ENCODE data around the gene SLC22A2.

SLC22A2 gene

DNA sequence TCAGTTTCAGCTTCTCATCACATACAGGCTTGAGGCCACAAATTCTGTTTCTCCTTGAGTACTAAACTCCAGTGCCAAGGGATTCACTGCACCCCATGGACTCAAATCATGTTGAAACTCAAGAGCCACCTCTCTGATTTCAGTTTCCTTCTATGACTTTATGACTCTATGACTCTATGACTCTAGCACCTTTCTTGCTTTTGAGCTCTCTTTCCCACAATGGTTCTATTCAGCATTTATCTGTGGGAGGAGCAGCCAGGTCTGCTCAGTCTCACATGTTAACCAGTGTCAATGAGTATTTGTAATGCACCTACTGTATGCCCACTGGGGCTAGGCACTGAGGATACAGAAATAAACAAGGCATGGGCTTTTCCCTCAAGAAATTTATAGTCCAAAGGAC lies 14.6 kb upstream of the SLC22A2 start:
- DNase-seq = no peak

DNA sequence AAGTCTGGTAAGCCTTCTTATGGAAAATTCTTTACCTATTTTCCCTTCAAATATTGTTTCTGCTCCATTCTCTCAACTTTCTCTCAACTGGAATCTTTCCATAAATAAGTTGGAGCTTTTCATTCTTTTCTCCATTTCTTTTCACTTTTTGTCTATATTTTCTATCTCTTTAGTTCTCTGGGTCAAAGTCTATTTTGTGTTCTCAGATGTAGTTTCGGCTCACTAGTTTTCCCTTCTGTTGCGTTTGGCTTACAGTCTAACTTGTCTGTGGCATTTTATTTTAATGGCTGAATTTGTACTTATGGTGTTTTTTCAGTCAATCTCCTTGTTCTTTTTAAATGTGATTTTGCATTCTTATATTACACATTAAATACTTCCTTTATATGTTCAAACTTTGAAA lies 14.1 kb upstream of the SLC22A2 start:
- DNase-seq = no peak

DNA sequence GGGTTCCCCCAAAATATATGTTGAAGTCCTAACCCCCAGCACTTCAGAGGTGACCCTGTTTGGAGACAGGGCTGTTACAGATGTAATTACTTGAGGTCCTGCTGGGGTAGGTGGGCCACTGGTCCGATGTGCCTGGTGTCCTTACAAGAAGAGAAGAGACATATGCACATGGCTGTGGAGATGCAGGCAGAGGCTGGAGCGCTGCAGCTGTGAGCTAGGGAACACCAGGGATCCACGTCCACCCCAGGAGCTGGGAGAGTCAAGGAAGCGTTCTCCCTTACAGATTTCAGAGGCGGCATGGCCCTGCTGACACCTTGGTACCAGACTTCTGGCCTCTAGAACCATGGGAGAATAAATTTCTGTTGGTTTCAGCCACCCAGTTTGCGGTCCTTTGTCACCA lies 11.7 kb upstream of the SLC22A2 start:
- DNase-seq = no peak

DNA sequence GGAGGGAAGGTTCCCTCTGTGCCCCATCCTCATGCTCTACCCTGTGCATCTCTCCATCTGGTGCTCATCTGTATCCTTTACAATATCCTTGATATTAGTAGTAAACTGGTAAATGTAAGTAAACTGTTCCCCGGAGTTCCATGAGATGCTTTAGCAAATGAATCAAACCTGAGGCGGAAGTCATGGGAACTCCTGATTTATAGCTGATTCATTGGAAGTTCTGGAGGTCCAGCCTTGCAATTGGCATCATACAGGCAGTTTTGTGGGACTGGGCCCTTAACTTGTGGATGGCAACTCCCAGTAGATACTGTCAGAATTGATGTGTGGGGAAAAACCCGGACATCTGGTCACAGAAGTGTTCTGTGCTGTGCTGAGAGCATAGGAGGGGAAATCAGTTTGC lies 11.2 kb upstream of the SLC22A2 start:
- DNase-seq = no peak

- DNase-seq = no peak
Observed at GRCh38 chr6:160269023-160269521, 10.5 kb upstream of the SLC22A2 start.

- no peak for DNase-seq
Observed at GRCh38 chr6:160267102-160267501, 8.5 kb upstream of the SLC22A2 start.

GRCh38 chr6:160265869-160266476 lies 7.4 kb upstream of the SLC22A2 start:
- no peak for DNase-seq

GRCh38 chr6:160264061-160264612 lies 5.5 kb upstream of the SLC22A2 start:
- DNase-seq = no peak

- DNase-seq = no peak
Observed at GRCh38 chr6:160263196-160263939, 4.7 kb upstream of the SLC22A2 start.

DNA sequence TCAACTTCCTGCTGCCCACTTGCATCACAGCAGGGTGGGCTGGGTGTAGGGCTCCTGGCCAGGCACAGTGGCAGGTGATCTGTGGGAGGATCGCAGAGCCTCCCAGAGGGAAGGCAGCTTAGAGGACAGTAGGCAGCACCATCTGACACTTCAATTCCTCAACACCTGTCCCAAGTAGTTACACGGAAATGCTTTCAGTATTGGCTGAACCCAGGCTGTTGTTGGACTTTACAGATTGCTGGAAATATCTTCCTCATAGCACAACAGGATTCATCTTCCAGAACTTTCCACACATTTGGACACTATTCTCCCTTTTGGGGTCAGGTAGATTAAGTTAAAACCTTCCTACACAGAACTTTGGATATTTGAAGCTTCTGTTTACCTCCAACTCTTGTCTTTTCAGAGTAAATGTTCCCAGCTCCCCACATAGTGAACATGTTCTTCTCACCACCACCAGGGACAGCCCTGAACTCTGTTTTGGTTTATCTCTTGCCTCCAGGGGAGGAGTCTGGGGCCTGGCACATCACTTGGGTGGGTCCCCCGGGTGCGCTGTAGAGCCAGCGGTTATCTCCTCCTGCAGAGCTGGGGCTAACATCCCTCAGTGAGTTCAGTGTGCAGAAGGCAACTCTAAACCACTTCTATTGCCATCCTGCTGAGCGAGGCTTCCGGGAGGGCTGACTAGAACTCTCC lies 3.5 kb upstream of the SLC22A2 start:
- no peak for DNase-seq

- no peak for DNase-seq
Observed at GRCh38 chr6:160260803-160261450, 2.3 kb upstream of the SLC22A2 start.

- DNase-seq = no peak
Observed at GRCh38 chr6:160260367-160260766, 1.7 kb upstream of the SLC22A2 start.

DNA sequence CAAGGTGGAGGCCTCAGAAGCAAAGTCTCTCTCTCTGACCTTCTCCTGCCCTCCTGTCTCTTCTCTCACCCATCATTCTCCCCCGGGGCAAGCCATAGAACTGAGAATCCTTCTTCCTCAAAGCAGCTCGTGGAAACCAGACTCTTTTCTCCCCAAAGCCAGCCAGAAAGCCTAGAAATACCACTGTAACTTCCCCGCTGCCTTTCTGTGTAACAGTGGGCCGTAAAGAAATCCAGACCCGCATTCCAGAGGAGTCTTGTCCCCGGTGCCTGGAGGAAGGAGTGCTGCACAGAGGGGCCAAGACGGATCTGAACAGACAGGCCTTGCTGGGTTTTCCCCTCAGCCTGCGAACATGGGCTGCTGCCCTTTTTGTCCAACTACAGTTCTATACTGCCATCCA lies 977 bp upstream of the SLC22A2 start:
- no peak for DNase-seq

DNA sequence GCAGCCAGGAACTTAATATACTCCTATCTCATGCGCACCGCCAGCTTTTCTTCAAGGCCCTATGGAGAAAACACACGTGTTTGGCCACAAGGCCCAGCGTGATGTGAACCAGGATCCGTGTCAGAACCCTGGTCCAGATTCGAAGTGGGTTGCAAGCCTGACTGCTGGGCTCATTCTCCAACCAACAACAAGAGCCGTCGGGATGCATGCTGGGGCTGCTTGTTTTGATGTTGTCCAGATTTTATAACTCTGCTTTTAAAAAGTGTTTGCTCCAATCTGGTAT lies 463 bp upstream of the SLC22A2 start:
- DNase-seq = no peak

- no peak for DNase-seq
Observed at GRCh38 chr6:160256445-160256844, 2.2 kb downstream of the SLC22A2 start.

- no peak for DNase-seq
Observed at GRCh38 chr6:160254467-160255312, 3.9 kb downstream of the SLC22A2 start.

GRCh38 chr6:160253714-160254113 lies 4.9 kb downstream of the SLC22A2 start:
- no peak for DNase-seq

DNA sequence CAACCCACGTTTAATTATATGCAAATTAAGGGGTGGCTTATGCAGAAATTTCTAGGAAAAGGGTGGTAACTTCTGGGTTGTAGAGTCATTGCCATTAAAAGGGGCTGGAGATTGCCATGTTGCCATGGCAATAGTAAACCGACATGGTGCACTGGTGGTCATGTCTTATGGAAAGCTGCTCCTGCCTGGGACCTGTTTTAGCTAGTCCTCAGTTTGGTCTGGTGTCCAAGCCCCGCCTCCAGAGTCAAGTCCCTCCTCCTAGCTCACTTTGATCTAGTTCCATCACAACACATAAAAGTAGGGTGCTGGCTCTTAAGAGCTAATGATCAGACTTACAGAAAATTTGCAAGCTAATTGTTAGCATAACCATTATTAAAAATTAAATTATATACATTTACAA lies 5.3 kb downstream of the SLC22A2 start:
- DNase-seq = no peak

GRCh38 chr6:160252073-160252813 lies 6.4 kb downstream of the SLC22A2 start:
- DNase-seq = no peak

DNA sequence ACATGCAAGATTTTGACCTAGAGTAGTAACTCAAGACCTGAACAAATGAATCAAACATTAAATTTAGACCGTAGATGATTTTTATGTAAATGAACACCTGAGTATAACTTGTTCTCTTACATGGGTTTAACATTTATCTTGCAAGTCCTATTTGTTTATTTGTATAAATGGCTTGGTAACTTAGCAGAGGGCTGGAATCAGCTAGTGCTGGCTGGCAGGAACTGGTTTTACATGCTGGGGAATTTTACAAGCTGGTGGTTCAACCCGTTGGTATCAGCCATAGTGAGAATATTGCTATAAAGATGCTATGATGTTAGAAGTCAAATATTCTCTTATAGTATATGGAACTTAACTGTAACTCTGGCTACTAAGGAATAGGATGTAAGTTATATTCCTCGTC lies 8.9 kb downstream of the SLC22A2 start:
- DNase-seq = no peak

DNA sequence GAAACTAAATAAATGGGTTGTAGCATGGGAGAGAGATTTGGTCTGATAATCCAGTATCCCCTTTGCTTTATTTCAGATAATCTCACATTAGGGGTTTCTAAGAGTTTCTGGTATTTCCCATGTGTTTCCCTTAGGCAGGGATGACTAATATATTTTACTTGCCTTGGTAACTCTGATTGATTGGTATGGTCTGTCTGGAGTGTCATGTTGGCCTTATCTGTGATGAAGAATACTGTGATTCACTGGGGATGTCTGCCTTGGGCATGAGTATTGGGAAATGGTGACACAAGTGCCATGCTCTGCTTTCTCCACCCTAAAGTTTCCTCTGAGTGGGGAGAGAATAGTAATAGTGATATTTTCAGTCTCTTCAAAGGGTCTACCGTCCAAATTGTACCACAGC lies 10.1 kb downstream of the SLC22A2 start:
- DNase-seq = no peak

DNA sequence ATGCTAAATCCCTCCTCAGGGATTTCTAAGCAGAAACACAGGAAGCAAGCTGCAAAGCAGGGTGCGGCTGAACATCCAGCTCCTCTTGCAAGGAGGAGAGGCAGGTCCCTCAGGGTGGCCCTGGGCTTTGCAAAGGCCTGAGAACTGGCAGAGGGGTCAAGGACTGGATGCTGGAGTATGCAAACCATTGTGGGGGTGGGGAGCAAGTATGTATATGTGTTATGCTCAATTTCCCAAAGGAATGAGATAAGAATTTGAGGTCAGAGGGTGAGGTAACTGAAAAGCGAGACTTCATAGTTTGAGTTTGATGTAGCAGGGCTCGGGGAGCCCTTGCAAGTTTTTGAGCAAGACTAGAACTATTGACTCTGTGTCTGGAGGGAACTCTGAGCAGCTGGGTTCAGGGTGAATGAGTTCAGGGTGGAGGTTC lies 11.2 kb downstream of the SLC22A2 start:
- no peak for DNase-seq

All from NCI-H146 (cell line).